K562 (cell line): ENCODE results near the gene FKBP1B. TPM values are rescaled to one million over a fixed set of nuclear protein-coding genes. Genes with fewer than 3 reads are reported as not detected.

Experiments
- ARHGAP35 ChIP-seq: fragments of 450-650 bp; IDR thresholded peaks from 2 replicates; pipeline ENCODE4 v1.6.1; 2018; ENCODE audit not compliant: partially characterized antibody
- DMBX1 ChIP-seq: fragments of 250-450 bp; sonication (Bioruptor Pico); IDR thresholded peaks from 2 replicates; pipeline ENCODE4 v1.8.0; 2022; ENCODE audit warnings: inconsistent platforms, mild to moderate bottlenecking, moderate library complexity, borderline replicate concordance
- HOXB6 ChIP-seq: fragments of 250-450 bp; sonication (Bioruptor Pico); IDR thresholded peaks from 2 replicates; pipeline ENCODE4 v1.5.1; 2022; ENCODE audit warnings: mild to moderate bottlenecking, borderline replicate concordance
- KAT8 ChIP-seq: fragments of 450-650 bp; IDR thresholded peaks from 2 replicates; pipeline ENCODE4 v1.6.1; 2016; ENCODE audit warnings: low read depth, mild to moderate bottlenecking
- SMARCB1 ChIP-seq: IDR thresholded peaks from 2 replicates; pipeline ENCODE4 v1.6.1; 2011; ENCODE audit warnings: improper control_type of control experiment, low read depth; ENCODE audit not compliant: insufficient read length
- ZNF197 ChIP-seq: fragments of 200-800 bp; sonication (Bioruptor generic); IDR thresholded peaks from 2 replicates; pipeline ENCODE4 v1.6.1; 2016; ENCODE audit warnings: low read depth, missing genetic modification characterization, missing compliant biosample characterization
- ZNF444 ChIP-seq: fragments of 250-450 bp; sonication (Bioruptor Pico); IDR thresholded peaks from 2 replicates; pipeline ENCODE4 v1.4.0; 2020; ENCODE audit warnings: mild to moderate bottlenecking, moderate library complexity
- ZNF586 ChIP-seq: fragments of 450-650 bp; formaldehyde crosslinking; conservative IDR thresholded peaks from 2 replicates; pipeline ENCODE4 v1.4.0; 2020; ENCODE audit warnings: mild to moderate bottlenecking, moderate library complexity
- polyA plus RNA-seq, 8 experiments: library from polyadenylated mRNA; depleted of rRNA in 4 of 8; stranded (reverse) in 5 of 8; unstranded in 3 of 8; fragments of >200 nt; fragmentation: Nextera tagmentation in 2 of 8; fragmentation: Illumina TruSeq in 1 of 8; extraction: Ambion mirVana in 2 of 8; extraction: Trizol in 1 of 8; gene quantifications; 2 replicates each; pipeline versions ENCODE4 v1.2.1 to v1.2.3, GENCODE V29; 2011 to 2014; ENCODE audit warnings: inconsistent platforms in 1 of 8, missing spikeins in 1 of 8
- total RNA-seq, 7 experiments: library from RNA; depleted of rRNA in 6 of 7; stranded (reverse); fragments of >200 nt in 6 of 7; fragmentation: Illumina TruSeq in 2 of 7; extraction: Trizol in 2 of 7; gene quantifications; 2 replicates each; pipeline versions ENCODE4 v1.2.1 to v1.2.3, GENCODE V29; 2011 to 2021; ENCODE audit warnings: low replicate concordance in 1 of 7
- TF ChIP-seq, protein P1 (sequence below): fragments of 250-450 bp; sonication (Bioruptor Pico); IDR thresholded peaks from 2 replicates; pipeline ENCODE4 v1.4.0; 2020
- TF ChIP-seq, protein P2 (sequence below): IDR thresholded peaks from 3 replicates; pipeline ENCODE4 v1.6.1; 2011; ENCODE audit warnings: borderline replicate concordance, mild to moderate bottlenecking, moderate library complexity; ENCODE audit not compliant: insufficient read length; ENCODE audit errors: extremely low read depth
- TF ChIP-seq, protein P3 (sequence below): IDR thresholded peaks from 2 replicates; pipeline ENCODE4 v1.6.1; 2012; ENCODE audit warnings: low read depth, low read length, improper control_type of control experiment, borderline replicate concordance
- TF ChIP-seq, protein P4 (sequence below): fragments of 250-450 bp; sonication (Bioruptor Pico); IDR thresholded peaks from 2 replicates; pipeline ENCODE4 v1.8.0; 2022; ENCODE audit warnings: inconsistent platforms

FKBP1B gene
- total and polyA plus RNA-seq, 9 of the 15 experiments (the other 6 are each of a cell fraction or from before 2014, with no cell fraction given): 0.58 to 9.4 (median 1.6) TPM

DNA sequence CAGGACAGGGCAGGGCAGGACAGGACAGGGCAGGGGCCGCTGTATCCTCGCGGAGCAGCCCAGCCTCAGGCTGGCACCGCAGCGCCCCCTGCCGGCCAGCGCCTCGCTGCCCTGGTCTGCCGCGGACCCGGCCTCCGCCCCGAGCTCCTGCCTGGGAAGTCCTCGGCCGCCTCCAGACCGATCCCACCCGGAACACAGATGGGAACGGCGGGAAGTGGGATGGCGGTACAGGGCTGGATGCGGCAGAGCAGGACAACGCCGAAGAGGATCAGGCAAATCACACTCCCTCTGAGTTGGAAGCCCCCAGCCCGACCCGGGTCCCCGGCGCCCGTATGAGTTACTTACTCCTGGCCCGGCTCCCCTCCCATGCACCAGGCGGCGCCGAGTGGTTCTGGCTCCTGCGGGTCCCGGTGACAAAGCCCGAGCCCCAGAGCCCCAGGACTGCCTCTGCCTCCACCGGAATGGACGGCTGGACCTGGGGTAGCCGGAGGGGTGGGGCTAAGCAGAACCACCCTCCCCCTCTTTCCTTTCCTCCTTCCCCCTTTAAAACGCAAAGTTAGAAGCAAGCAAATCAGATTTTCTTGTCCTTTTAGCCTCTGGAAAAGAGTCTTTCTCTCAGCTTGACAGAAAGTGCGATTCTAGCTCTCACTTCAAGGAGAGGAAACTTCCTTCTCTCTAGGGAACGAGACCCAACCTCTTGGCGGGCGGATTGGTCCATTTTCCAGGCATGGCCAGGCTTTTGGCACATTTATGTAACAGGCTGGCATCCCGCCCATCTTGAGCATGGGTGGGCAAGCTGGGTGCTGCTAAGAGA is 35.1 kb downstream of the FKBP1B start, which contains the start of gene TP53I3 (continued):
- TF ChIP-seq, protein P1, sequence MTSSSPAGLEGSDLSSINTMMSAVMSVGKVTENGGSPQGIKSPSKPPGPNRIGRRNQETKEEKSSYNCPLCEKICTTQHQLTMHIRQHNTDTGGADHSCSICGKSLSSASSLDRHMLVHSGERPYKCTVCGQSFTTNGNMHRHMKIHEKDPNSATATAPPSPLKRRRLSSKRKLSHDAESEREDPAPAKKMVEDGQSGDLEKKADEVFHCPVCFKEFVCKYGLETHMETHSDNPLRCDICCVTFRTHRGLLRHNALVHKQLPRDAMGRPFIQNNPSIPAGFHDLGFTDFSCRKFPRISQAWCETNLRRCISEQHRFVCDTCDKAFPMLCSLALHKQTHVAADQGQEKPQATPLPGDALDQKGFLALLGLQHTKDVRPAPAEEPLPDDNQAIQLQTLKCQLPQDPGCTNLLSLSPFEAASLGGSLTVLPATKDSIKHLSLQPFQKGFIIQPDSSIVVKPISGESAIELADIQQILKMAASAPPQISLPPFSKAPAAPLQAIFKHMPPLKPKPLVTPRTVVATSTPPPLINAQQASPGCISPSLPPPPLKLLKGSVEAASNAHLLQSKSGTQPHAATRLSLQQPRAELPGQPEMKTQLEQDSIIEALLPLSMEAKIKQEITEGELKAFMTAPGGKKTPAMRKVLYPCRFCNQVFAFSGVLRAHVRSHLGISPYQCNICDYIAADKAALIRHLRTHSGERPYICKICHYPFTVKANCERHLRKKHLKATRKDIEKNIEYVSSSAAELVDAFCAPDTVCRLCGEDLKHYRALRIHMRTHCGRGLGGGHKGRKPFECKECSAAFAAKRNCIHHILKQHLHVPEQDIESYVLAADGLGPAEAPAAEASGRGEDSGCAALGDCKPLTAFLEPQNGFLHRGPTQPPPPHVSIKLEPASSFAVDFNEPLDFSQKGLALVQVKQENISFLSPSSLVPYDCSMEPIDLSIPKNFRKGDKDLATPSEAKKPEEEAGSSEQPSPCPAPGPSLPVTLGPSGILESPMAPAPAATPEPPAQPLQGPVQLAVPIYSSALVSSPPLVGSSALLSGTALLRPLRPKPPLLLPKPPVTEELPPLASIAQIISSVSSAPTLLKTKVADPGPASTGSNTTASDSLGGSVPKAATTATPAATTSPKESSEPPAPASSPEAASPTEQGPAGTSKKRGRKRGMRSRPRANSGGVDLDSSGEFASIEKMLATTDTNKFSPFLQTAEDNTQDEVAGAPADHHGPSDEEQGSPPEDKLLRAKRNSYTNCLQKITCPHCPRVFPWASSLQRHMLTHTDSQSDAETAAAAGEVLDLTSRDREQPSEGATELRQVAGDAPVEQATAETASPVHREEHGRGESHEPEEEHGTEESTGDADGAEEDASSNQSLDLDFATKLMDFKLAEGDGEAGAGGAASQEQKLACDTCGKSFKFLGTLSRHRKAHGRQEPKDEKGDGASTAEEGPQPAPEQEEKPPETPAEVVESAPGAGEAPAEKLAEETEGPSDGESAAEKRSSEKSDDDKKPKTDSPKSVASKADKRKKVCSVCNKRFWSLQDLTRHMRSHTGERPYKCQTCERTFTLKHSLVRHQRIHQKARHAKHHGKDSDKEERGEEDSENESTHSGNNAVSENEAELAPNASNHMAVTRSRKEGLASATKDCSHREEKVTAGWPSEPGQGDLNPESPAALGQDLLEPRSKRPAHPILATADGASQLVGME (CRISPR knock-in tag): no peak; the same call in 1 of the 2 replicates
- no peak for TF ChIP-seq ZNF586 (CRISPR knock-in tag)
- TF ChIP-seq ZNF444 (CRISPR knock-in tag): no peak
- TF ChIP-seq SMARCB1: no peak
- TF ChIP-seq, protein P2, sequence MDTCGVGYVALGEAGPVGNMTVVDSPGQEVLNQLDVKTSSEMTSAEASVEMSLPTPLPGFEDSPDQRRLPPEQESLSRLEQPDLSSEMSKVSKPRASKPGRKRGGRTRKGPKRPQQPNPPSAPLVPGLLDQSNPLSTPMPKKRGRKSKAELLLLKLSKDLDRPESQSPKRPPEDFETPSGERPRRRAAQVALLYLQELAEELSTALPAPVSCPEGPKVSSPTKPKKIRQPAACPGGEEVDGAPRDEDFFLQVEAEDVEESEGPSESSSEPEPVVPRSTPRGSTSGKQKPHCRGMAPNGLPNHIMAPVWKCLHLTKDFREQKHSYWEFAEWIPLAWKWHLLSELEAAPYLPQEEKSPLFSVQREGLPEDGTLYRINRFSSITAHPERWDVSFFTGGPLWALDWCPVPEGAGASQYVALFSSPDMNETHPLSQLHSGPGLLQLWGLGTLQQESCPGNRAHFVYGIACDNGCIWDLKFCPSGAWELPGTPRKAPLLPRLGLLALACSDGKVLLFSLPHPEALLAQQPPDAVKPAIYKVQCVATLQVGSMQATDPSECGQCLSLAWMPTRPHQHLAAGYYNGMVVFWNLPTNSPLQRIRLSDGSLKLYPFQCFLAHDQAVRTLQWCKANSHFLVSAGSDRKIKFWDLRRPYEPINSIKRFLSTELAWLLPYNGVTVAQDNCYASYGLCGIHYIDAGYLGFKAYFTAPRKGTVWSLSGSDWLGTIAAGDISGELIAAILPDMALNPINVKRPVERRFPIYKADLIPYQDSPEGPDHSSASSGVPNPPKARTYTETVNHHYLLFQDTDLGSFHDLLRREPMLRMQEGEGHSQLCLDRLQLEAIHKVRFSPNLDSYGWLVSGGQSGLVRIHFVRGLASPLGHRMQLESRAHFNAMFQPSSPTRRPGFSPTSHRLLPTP: no peak
- TF ChIP-seq, protein P3, sequence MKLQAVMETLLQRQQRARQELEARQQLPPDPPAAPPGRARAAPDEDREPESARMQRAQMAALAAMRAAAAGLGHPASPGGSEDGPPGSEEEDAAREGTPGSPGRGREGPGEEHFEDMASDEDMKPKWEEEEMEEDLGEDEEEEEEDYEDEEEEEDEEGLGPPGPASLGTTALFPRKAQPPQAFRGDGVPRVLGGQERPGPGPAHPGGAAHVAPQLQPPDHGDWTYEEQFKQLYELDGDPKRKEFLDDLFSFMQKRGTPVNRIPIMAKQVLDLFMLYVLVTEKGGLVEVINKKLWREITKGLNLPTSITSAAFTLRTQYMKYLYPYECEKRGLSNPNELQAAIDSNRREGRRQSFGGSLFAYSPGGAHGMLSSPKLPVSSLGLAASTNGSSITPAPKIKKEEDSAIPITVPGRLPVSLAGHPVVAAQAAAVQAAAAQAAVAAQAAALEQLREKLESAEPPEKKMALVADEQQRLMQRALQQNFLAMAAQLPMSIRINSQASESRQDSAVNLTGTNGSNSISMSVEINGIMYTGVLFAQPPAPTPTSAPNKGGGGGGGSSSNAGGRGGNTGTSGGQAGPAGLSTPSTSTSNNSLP: no peak
- no peak for TF ChIP-seq HOXB6 (CRISPR knock-in tag)
- TF ChIP-seq KAT8: no peak
- no peak for TF ChIP-seq ARHGAP35
- TF ChIP-seq, protein P4, sequence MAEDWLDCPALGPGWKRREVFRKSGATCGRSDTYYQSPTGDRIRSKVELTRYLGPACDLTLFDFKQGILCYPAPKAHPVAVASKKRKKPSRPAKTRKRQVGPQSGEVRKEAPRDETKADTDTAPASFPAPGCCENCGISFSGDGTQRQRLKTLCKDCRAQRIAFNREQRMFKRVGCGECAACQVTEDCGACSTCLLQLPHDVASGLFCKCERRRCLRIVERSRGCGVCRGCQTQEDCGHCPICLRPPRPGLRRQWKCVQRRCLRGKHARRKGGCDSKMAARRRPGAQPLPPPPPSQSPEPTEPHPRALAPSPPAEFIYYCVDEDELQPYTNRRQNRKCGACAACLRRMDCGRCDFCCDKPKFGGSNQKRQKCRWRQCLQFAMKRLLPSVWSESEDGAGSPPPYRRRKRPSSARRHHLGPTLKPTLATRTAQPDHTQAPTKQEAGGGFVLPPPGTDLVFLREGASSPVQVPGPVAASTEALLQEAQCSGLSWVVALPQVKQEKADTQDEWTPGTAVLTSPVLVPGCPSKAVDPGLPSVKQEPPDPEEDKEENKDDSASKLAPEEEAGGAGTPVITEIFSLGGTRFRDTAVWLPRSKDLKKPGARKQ (CRISPR knock-in tag): no peak
- 0 out of 2 replicates have a peak, but pooled peaks have one; percentile 24 for TF ChIP-seq DMBX1 (CRISPR knock-in tag)
- no peak for TF ChIP-seq ZNF197 (CRISPR knock-in tag)
